Measurements from ENCODE around the gene MT2A. TPM values are rescaled to one million over a fixed set of nuclear protein-coding genes. Genes with fewer than 3 reads are reported as not detected.

MT2A gene
- total and polyA plus RNA-seq, 2 donors (not counting 1 experiment from before 2014, with no cell fraction given), result 49.2 to 113 TPM

GRCh38 chr16:56630134-56630533 lies 21.8 kb downstream of the MT2A start:
- Histone ChIP-seq H3K27me3 (ENCODE audit: control insufficient read depth, insufficient read depth, low read length) (no peaks in the 10 kb centered on the region), H3K9ac (ENCODE audit: insufficient read depth, low read length) (no peak overlapping the region), H3K79me2 (ENCODE audit: control insufficient read depth, insufficient read depth, low read length) (peaks cover 12% of the 10 kb centered on the region), H3K4me1 (ENCODE audit: control insufficient read depth, extremely low read depth, insufficient read depth, low read length) (peaks cover 4% of the 10 kb centered on the region), H3K4me2 (ENCODE audit: extremely low read depth, insufficient read depth, low read length) (no peak overlapping the region), H2AFZ (ENCODE audit: low read length) (no peak overlapping the region), H4K20me1 (ENCODE audit: control insufficient read depth, extremely low read depth, insufficient read depth, low read length) (no peaks in the 10 kb centered on the region), H3K27ac (ENCODE audit: insufficient read depth, low read length) (no peak overlapping the region), H3K36me3 (ENCODE audit: control insufficient read depth, insufficient read depth, low read length) (peaks cover 1% of the 10 kb centered on the region), H3K4me3 (replicated peaks in 1 of 4; ENCODE audit: control extremely low read depth in 1 of 4, insufficient read depth in 1 of 4, low read depth in 3 of 4, low read length in 4 of 4) (no peak overlapping the region), H3K9me3 (ENCODE audit: control insufficient read depth, insufficient read depth, low read depth, low read length) (no peaks in the 10 kb centered on the region)
- DNase-seq (ENCODE audit: low read depth in 2 of 2), result no peak
- no peak for TF ChIP-seq EZH2 (IDR thresholded peaks at IDR 0.05; ENCODE audit: low read length, missing control alignments)
- TF ChIP-seq, protein P1, sequence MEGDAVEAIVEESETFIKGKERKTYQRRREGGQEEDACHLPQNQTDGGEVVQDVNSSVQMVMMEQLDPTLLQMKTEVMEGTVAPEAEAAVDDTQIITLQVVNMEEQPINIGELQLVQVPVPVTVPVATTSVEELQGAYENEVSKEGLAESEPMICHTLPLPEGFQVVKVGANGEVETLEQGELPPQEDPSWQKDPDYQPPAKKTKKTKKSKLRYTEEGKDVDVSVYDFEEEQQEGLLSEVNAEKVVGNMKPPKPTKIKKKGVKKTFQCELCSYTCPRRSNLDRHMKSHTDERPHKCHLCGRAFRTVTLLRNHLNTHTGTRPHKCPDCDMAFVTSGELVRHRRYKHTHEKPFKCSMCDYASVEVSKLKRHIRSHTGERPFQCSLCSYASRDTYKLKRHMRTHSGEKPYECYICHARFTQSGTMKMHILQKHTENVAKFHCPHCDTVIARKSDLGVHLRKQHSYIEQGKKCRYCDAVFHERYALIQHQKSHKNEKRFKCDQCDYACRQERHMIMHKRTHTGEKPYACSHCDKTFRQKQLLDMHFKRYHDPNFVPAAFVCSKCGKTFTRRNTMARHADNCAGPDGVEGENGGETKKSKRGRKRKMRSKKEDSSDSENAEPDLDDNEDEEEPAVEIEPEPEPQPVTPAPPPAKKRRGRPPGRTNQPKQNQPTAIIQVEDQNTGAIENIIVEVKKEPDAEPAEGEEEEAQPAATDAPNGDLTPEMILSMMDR (conservative IDR thresholded peaks at IDR 0.05 in 1 of 2, IDR thresholded peaks at IDR 0.05 in 1 of 2; ENCODE audit: low read depth in 1 of 2, low read length in 2 of 2), result no peak

DNA sequence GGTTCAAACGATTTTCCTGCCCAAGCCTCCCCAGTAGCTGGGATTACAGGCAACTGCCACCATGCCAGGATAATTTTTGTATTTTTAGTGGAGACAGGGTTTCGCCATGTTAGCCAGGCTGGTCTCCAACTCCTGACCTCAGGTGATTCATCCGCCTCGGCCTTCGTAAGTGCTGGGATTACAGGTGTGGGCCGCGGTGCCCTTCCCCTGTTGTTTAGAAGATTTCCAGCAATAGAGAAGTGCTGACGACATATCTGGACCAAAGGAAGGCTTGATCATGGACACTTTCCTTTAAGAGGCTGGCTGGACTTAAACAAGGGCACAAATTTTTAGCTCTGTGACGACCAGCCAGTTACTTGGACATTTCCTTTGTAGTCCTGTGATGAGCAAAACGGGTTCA lies 22.8 kb downstream of the MT2A start:
- Histone ChIP-seq H3K4me2 (ENCODE audit: extremely low read depth, insufficient read depth, low read length) (no peak overlapping the region), H3K27ac (ENCODE audit: insufficient read depth, low read length) (no peak overlapping the region), H3K4me1 (ENCODE audit: control insufficient read depth, extremely low read depth, insufficient read depth, low read length) (peaks cover 4% of the 10 kb centered on the region)

GRCh38 chr16:56631832-56632155 lies 23.4 kb downstream of the MT2A start:
- Histone ChIP-seq H2AFZ (ENCODE audit: low read length) (peak overlapping the region; percentile 91), H3K79me2 (ENCODE audit: control insufficient read depth, insufficient read depth, low read length) (no peaks in the 10 kb centered on the region), H3K27me3 (ENCODE audit: control insufficient read depth, insufficient read depth, low read length) (no peaks in the 10 kb centered on the region), H3K9ac (ENCODE audit: insufficient read depth, low read length) (peak overlapping the region; percentile 26), H3K9me3 (ENCODE audit: control insufficient read depth, insufficient read depth, low read depth, low read length) (no peaks in the 10 kb centered on the region), H3K36me3 (ENCODE audit: control insufficient read depth, insufficient read depth, low read length) (no peaks in the 10 kb centered on the region), H3K4me3 (replicated peaks in 1 of 4; ENCODE audit: control extremely low read depth in 1 of 4, insufficient read depth in 1 of 4, low read depth in 3 of 4, low read length in 4 of 4) (peak overlapping the region in 3 of 4 experiments; percentile 32 to 58 (median 47)), H4K20me1 (ENCODE audit: control insufficient read depth, extremely low read depth, insufficient read depth, low read length) (no peaks in the 10 kb centered on the region), H3K4me1 (ENCODE audit: control insufficient read depth, extremely low read depth, insufficient read depth, low read length) (peaks cover 4% of the 10 kb centered on the region), H3K27ac (ENCODE audit: insufficient read depth, low read length) (no peak overlapping the region), H3K4me2 (ENCODE audit: extremely low read depth, insufficient read depth, low read length) (peak overlapping the region; percentile 61)
- no peak for DNase-seq (ENCODE audit: low read depth in 2 of 2)
- TF ChIP-seq EZH2 (IDR thresholded peaks at IDR 0.05; ENCODE audit: low read length, missing control alignments), result no peak
- TF ChIP-seq, protein P1 (conservative IDR thresholded peaks at IDR 0.05 in 1 of 2, IDR thresholded peaks at IDR 0.05 in 1 of 2; ENCODE audit: low read depth in 1 of 2, low read length in 2 of 2), result no peak

More for the DNA sequence above, 22.8 kb downstream of the MT2A start:
- TF ChIP-seq, protein P1 (conservative IDR thresholded peaks at IDR 0.05 in 1 of 2, IDR thresholded peaks at IDR 0.05 in 1 of 2; ENCODE audit: low read depth in 1 of 2, low read length in 2 of 2), result no peak
- TF ChIP-seq EZH2 (IDR thresholded peaks at IDR 0.05; ENCODE audit: low read length, missing control alignments), result no peak
- no peaks in the 10 kb centered on the region for H3K9me3 ChIP-seq (ENCODE audit: control insufficient read depth, insufficient read depth, low read depth, low read length)
- no peak overlapping the region for H2AFZ ChIP-seq (ENCODE audit: low read length)
- H4K20me1 ChIP-seq (ENCODE audit: control insufficient read depth, extremely low read depth, insufficient read depth, low read length), result no peaks in the 10 kb centered on the region
- peaks cover 5% of the 10 kb centered on the region for H3K79me2 ChIP-seq (ENCODE audit: control insufficient read depth, insufficient read depth, low read length)
- H3K9ac ChIP-seq (ENCODE audit: insufficient read depth, low read length), result no peak overlapping the region
- peaks cover 1% of the 10 kb centered on the region for H3K36me3 ChIP-seq (ENCODE audit: control insufficient read depth, insufficient read depth, low read length)
- no peak for DNase-seq (ENCODE audit: low read depth in 2 of 2)
- H3K27me3 ChIP-seq (ENCODE audit: control insufficient read depth, insufficient read depth, low read length), result no peaks in the 10 kb centered on the region
- no peak overlapping the region for H3K4me3 ChIP-seq (replicated peaks in 1 of 4; ENCODE audit: control extremely low read depth in 1 of 4, insufficient read depth in 1 of 4, low read depth in 3 of 4, low read length in 4 of 4)
